Measurements from ENCODE around the gene WWTR1.

The WWTR1 gene

GRCh38 chr3:149623824-149624223 is 34.0 kb downstream of the WWTR1 start:
- no peak for DNase-seq (ENCODE audit: low read depth, low spot score)

- DNase-seq (ENCODE audit: low read depth, low spot score), result no peak
Observed at GRCh38 chr3:149621218-149622005, 36.4 kb downstream of the WWTR1 start.

- DNase-seq (ENCODE audit: low read depth, low spot score), result no peak
Observed at GRCh38 chr3:149620291-149621020, 37.4 kb downstream of the WWTR1 start.

- DNase-seq (ENCODE audit: low read depth, low spot score), result no peak
Observed at GRCh38 chr3:149619136-149619535, 38.7 kb downstream of the WWTR1 start.

DNA sequence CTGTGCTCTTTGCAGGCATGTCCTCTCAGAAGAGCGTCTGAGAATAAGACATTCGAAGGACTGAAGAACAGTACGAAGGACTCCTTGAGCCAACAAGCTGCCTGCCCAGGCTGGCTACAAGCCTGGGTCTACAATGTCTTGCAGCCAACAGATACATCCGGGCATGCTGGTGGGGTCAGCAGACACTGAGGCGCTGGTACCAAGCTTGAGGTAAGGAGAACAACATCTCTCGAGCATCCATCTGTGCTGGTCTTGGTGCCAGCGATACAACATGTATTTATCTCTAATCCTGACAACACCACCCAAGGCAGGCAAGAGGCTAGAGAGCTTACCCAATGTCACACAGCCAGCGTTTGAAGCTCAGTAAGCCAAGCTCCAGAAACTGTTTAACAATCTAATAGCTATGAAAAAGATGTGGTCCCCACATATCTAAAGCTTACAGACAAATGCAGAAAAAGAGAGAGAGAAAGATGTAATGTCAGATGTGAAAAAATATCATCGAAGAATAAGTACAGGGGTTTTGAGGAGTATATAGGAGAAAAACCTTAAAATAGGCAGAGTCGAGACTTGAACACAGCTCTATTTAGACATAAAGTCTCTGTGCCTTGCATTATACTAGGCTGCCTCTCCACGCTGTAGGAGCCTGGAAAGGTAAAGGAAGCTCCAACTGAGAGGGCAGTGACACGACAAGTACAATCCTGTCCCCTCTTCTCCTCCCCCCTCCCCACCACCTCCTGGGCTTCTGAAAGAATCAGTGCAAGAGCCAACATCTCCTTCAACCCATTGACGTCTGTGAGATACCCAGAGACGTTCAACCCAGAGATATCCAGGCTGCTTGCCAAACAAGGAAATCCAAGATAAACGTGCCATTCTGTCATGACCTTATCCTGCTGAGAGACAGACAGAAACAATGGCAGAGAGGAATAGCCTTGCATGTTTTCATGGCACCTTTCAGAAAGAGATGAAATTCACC is 39.4 kb downstream of the WWTR1 start:
- no peak for DNase-seq (ENCODE audit: low read depth, low spot score)

DNA sequence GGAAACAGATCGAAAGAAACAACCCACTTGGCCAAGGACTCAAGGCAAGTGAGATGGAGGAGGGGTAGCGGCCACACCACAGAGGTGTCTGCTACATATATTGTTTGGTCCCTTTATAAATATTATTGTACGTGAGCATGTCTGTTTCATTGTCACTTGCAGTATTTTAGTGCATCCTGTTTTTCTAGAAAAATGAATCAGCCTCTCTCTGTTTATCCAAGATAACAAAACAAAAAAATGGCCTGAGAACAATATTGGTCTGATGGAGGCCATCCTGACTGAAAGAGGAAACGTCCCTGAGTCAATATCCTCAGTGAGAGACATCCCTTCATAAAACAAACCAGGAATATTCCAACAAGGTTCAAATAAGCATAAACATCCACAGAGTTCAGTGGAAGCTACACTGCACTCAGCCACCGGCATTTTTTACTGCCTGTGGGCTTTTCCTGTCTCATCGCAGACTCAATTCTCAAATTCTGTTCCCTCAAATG is 42.0 kb downstream of the WWTR1 start:
- no peak for DNase-seq (ENCODE audit: low read depth, low spot score)

DNA sequence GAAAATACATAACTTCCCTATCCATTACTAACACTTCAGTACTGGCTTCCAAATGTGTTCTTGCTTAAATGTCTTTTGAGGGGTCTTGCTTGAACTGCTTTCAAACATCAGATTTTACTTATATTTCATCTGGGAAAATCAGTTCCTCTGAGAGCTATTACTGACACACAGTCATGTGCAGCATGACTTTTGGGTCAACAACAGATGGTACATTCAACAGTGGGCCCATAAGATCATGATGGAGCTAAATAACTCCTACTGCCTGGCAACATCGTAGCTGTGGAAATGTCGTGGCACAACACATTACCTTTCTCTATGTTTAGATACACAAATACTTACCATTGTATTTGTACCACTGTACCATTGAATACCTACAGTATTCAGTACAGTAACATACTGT is 43.8 kb downstream of the WWTR1 start:
- no peak for DNase-seq (ENCODE audit: low read depth, low spot score)

GRCh38 chr3:149612456-149612855 is 45.4 kb downstream of the WWTR1 start:
- no peak for DNase-seq (ENCODE audit: low read depth, low spot score)

DNA sequence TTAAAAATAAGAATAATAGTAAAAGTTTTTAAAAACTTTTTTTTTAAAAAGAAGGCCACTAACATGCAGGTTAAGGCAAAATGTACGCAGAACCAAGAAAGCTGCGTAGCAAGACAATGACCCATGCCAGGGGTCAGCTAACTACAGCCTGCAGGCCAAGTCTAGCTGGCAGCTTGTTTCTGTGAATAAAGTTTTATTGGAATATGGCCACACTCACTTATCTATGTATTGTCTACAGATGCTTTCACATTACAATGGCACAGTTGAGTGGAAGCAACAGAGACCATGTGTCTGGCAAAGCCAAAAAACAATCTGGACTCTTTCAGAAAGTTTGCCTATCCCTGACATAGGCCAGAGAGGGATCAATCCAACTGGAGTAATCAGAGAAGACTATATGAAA is 46.7 kb downstream of the WWTR1 start:
- DNase-seq (ENCODE audit: low read depth, low spot score), result no peak

DNA sequence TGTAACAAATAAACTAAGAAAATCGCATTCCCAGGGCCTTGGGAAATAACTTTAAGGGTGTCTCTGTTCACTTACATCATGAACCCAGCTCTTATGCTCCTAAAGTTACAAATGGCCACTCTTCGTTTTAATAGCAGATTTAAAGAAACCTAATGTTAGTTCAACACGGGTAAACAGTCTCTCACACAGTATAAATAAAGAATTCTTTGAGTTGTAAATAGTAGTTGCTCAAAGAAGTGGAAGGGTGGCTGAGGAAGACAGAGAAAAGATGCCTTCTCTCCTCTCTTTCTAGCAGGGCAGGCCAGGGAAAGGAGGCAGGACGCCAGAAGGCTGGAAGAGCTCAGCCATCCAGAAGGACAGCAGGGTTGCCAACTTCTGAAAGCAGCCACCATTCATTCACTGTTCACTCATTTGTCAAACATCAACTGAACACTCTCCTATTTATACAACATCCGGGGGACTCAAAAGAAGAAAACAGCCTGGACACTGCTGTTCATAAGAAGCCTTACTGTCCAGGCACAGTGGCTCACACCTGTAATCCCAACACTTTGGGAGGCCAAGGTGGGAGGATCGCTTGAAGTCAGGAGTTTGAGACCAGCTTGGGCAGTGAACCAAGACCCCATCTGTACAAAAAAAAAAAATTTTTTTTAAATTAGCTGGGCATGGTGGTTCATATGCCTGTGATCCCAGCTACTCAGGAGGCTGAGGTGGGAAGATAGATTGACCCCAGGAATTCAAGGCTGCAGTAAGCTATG is 47.3 kb downstream of the WWTR1 start:
- DNase-seq (ENCODE audit: low read depth, low spot score), result no peak

GRCh38 chr3:149609595-149609994 is 48.2 kb downstream of the WWTR1 start:
- DNase-seq (ENCODE audit: low read depth, low spot score), result no peak

- no peak for DNase-seq (ENCODE audit: low read depth, low spot score)
Observed at GRCh38 chr3:149608987-149609386, 48.8 kb downstream of the WWTR1 start.

DNA sequence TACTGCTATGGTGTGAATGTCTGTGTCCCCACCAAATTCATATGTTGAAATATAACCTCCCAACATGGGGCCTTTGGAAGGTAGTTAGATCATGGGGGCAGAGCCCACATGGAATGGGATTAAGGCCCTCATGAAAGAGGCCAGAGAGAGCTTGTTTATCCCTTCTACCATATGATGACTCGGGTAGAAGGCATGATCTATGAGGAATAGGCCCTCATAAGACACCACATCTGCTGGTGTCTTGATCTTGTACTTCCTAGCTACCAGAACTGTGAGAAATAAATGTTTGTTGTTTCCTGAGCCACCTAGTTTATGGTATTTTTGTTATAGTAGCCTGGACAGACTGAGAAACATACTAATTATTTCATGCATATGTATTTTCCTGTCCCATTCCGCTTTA is 51.9 kb downstream of the WWTR1 start:
- DNase-seq (ENCODE audit: low read depth, low spot score), result no peak

- no peak for DNase-seq (ENCODE audit: low read depth, low spot score)
Observed at GRCh38 chr3:149604125-149604875, 53.5 kb downstream of the WWTR1 start.

- DNase-seq (ENCODE audit: low read depth, low spot score), result no peak
Observed at GRCh38 chr3:149603126-149604074, 54.4 kb downstream of the WWTR1 start.

GRCh38 chr3:149600634-149601033 is 57.2 kb downstream of the WWTR1 start:
- no peak for DNase-seq (ENCODE audit: low read depth, low spot score)

DNA sequence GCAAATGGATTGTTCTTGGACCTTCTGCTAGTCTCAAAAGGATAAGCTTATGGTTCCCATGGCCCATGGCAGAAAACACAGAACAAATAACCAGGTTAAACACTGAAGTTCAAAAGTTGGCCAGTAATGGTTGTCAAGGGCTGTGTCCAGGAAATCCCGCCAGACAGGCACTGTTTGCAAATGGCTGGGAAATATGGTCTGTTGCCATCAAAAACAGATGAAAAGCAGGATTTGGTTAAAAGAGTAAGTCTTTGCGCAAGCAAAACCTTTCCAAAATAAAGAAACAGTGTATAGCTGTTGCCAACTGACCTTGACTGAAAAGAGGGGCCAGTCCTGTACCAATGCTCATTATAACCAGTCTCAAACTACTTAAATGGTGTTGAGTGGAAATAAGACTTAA is 58.6 kb downstream of the WWTR1 start:
- DNase-seq (ENCODE audit: low read depth, low spot score), result no peak

- DNase-seq (ENCODE audit: low read depth, low spot score), result no peak
Observed at GRCh38 chr3:149596134-149596770, 61.6 kb downstream of the WWTR1 start.
